Measurements from ENCODE around the gene ARL5B.

GRCh38 chr10:18723801-18724200 lies 64.6 kb downstream of the ARL5B start:
- TF ChIP-seq CTCF (IDR thresholded peaks at IDR 0.05; ENCODE audit: low read length), result no peak
- no peak for TF ChIP-seq EZH2 (IDR thresholded peaks at IDR 0.05; ENCODE audit: borderline replicate concordance, low read length)
